Stimulated activated CD4-positive, alpha-beta T cell treated with anti-CD3 and anti-CD28 coated beads, Interleukin-4, amount 100 ng/mL, for 48 hours (primary cell): ENCODE measurements around the gene UGT1A7.

Experiments
- DNase-seq, 2 donors: peaks; one replicate each; pipeline ENCODE4 v3.0.0-alpha.2; 2020; ENCODE audit warnings: low read depth in 2 of 2

Gene UGT1A7

GRCh38 chr2:233798335-233799086, 116.8 kb downstream of the UGT1A7 start:
- no peak for DNase-seq

DNA sequence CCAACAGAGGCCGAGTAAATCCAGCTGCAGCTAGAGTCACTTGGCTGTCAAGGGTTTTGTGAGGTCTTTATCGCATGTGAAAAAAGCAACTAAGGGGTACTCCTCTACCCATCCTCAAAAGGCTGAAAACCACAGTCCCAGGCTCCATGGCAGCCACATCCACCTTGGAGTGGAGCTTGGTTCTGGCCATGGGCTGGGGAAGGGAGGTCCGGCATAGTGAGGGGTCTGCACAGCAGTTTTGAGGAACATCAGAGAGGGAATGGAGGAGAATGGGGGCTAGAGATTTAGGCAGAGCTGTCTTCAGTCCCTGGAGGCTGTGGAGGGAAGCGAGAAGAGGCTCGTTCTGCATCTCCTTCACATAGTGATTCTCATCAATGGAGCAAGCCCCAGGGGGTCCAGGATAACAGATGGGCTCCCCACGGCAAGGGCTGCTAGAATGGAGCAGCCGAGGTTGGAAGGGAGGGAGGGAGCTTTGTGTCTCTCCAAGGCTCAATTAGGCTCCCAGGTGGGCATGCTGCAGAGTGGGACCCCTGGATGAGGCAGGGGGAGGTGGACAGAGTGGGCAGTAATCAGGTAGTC, 117.5 kb downstream of the UGT1A7 start:
- no peak for DNase-seq

GRCh38 chr2:233799716-233800115, 118.0 kb downstream of the UGT1A7 start:
- DNase-seq = no peak

GRCh38 chr2:233800208-233800607, 118.5 kb downstream of the UGT1A7 start:
- no peak for DNase-seq

- no peak for DNase-seq
Observed at GRCh38 chr2:233801357-233802131, 119.8 kb downstream of the UGT1A7 start.

DNA sequence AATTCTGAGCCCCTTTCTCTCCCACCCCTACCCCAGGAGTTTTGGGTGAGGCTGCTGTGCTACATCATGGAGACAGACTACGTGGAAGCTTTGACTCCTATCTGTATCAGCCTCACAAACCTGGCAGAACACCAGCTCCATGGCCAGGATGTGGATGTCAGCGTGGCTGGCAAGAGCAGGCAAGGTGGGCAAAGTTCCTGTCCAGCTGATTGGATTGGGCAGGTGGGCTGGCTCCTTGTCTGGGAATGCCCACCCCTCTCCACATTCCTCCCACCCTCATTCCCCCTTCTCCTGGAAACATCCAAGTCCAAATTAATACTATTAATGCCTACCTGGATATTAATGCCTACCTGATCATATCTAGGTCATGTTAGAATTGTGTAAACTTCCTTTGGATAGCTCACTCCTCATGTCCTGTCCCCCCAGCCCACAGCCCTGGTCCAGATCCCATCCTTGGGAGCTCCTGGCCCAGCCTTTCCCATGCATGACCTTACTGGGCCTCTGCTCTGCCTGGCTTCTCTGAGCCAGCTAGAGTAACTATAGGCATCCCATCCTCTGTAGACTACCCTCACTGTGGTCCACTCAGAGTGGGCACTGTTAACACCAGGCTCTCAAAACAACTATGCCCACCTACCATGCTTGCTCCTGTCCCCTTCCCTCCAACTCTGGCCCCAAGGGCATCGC, 120.6 kb downstream of the UGT1A7 start:
- no peak for DNase-seq

GRCh38 chr2:233803292-233803911, 121.7 kb downstream of the UGT1A7 start:
- DNase-seq = no peak

- DNase-seq = no peak
Observed at GRCh38 chr2:233803994-233804393, 122.3 kb downstream of the UGT1A7 start.

GRCh38 chr2:233807215-233807865, 125.6 kb downstream of the UGT1A7 start:
- no peak for DNase-seq

DNA sequence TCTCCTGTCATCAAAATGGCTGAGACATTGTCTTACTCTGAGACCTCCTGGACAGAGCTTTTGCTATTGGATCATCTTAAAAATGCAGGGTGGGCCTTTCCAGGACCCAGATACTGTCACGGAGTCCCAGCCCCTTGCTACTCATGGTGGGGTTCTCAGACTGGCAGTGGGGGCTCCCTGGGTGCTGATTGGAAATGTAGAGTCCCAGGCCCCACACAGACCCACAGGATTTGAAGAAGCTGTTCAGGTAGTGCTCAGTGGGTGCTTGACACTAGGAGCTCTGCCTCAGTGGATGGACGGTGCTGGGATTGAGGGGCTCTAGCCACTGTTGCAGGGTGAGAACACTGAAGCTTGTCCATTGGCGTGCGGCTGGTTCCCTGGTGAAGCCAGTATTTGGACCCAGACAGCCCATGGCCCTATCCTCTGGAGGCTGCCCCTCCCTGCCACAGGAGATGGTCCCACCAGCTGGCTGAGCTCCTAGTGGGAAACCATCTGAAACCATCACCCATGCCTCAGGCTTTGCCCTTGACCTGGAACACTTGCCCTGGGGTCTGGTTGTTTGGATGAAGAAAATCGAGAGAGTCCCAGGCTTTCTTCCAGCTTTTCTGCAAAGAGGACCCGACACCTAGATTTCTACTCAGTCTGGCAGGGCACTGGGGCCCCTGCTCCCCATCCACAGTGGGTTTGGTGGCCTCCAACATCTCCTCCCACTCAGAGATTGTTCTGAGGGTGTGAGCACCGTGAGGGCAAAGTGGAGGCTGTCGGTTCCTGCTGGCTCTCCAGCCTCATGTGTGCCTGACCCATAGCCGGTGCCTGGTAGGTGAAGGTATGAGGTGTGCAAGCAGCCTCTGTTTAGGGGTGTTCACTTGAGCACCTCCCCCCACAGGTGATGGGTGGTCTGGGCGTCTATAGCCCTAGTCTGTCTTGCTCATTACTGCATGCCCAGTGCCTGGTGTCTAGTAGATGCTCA, 126.5 kb downstream of the UGT1A7 start:
- no peak for DNase-seq

DNA sequence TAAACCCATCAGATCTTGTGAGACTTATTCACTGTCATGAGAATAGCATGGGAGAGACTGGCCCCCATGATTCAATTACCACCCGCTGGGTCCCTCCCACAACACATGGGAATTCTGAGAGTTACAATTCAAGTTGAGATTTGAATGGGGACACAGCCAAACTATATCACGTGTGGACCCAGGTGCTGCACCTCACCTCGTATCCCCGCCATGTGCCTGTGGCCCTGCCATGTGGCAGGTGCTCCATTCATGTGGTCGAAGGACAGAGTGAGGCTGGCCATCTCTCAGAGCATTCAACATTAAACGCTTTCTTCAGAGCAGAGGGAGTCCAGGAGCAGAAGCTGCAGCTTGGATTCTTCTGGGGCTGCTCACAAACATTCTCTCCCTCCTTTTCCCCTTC, 128.7 kb downstream of the UGT1A7 start:
- no peak for DNase-seq

- no peak for DNase-seq
Observed at GRCh38 chr2:233811087-233811486, 129.4 kb downstream of the UGT1A7 start.

- no peak for DNase-seq
Observed at GRCh38 chr2:233811732-233812131, 130.0 kb downstream of the UGT1A7 start.

- no peak for DNase-seq
Observed at GRCh38 chr2:233813236-233814055, 131.7 kb downstream of the UGT1A7 start.

- DNase-seq = no peak
Observed at GRCh38 chr2:233814056-233814835, 132.5 kb downstream of the UGT1A7 start.

- no peak for DNase-seq
Observed at GRCh38 chr2:233815861-233816260, 134.2 kb downstream of the UGT1A7 start.

GRCh38 chr2:233816334-233816733, 134.6 kb downstream of the UGT1A7 start:
- DNase-seq = no peak

DNA sequence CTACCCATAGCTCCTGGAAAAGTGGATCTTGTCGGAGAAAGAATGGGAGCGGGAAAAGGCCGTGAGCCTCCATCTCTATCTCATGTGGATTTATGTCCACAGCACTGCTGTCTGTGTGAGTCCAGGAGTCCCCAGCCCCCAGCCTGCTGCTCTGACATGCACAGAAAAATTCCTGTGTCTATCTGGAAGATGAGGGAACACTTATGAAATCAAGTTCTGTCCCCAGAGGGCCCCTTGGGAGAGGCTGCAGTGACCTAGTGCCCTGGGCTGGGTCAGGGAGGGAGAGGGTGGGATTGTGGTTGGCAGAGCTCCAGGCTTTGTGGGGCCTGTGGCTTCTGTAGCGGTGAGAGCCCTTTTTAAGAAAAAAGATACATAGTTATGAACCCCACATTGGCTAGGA, 135.1 kb downstream of the UGT1A7 start:
- DNase-seq = no peak
